Astrocyte (in vitro differentiated cells and primary cell): ENCODE measurements around the gene PSAP. TPM values are rescaled to one million over a fixed set of nuclear protein-coding genes. Genes with fewer than 3 reads are reported as not detected.

Experiments
- DNase-seq: peaks from one replicate; pipeline ENCODE4 v3.0.0-alpha.2; 2010; ENCODE audit warnings: low read depth
- FAIRE-seq: peaks from 2 replicates; lab custom pipeline; 2011; peaks lifted over from hg19 to GRCh38; lab: Jason Lieb, UNC
- H2AFZ ChIP-seq: 2 replicates; pipeline ENCODE4 v1.6.0; 2012; ENCODE audit warnings: low read depth, low read length, inconsistent platforms
- H3K27ac ChIP-seq: 2 replicates; pipeline ENCODE4 v1.5.1; 2011; ENCODE audit warnings: low read depth, low read length, inconsistent platforms
- H3K27me3 ChIP-seq: 2 replicates; pipeline ENCODE4 v1.6.0; 2011; ENCODE audit warnings: low read length, inconsistent platforms; ENCODE audit not compliant: insufficient read depth
- H3K36me3 ChIP-seq: 2 replicates; pipeline ENCODE4 v1.5.1; 2011; ENCODE audit warnings: low read length, inconsistent platforms; ENCODE audit not compliant: insufficient read depth
- H3K4me1 ChIP-seq: 2 replicates; pipeline ENCODE4 v1.5.1; 2011; ENCODE audit warnings: low read length, inconsistent platforms; ENCODE audit not compliant: insufficient read depth
- H3K4me2 ChIP-seq: 2 replicates; pipeline ENCODE4 v1.6.0; 2012; ENCODE audit warnings: low read length, inconsistent platforms
- H3K4me3 ChIP-seq: 2 replicates; pipeline ENCODE4 v1.5.1; 2011; ENCODE audit warnings: low read depth, mild to moderate bottlenecking, low read length, inconsistent platforms; ENCODE audit not compliant: insufficient read depth
- H3K79me2 ChIP-seq: 2 replicates; pipeline ENCODE4 v1.6.0; 2012; ENCODE audit warnings: mild to moderate bottlenecking, low read length, inconsistent platforms; ENCODE audit not compliant: insufficient read depth
- H3K9ac ChIP-seq: 2 replicates; pipeline ENCODE4 v1.6.0; 2012; ENCODE audit warnings: mild to moderate bottlenecking, low read length, inconsistent platforms
- H3K9me3 ChIP-seq: 2 replicates; pipeline ENCODE4 v1.5.1; 2012; ENCODE audit warnings: low read depth, mild to moderate bottlenecking, low read length, inconsistent platforms; ENCODE audit not compliant: insufficient read depth
- H4K20me1 ChIP-seq: 2 replicates; pipeline ENCODE4 v1.6.0; 2012; ENCODE audit warnings: low read length, inconsistent platforms; ENCODE audit not compliant: insufficient read depth
- H3K27ac Mint-ChIP-seq: one replicate; pipeline ENCODE4 v1.8.0; 2021; ENCODE audit warnings: mild to moderate bottlenecking, mixed read lengths; ENCODE audit not compliant: unreplicated experiment
- H3K27me3 Mint-ChIP-seq: one replicate; pipeline ENCODE4 v1.8.0; 2021; ENCODE audit warnings: low read depth, mixed read lengths; ENCODE audit not compliant: unreplicated experiment
- H3K36me3 Mint-ChIP-seq: one replicate; pipeline ENCODE4 v1.8.0; 2021; ENCODE audit warnings: low read depth, mixed read lengths; ENCODE audit not compliant: unreplicated experiment
- H3K4me1 Mint-ChIP-seq: one replicate; pipeline ENCODE4 v1.8.0; 2021; ENCODE audit warnings: low read depth, mixed read lengths; ENCODE audit not compliant: unreplicated experiment
- H3K4me3 Mint-ChIP-seq: one replicate; pipeline ENCODE4 v1.8.0; 2021; ENCODE audit warnings: mild to moderate bottlenecking, moderate library complexity, mixed read lengths; ENCODE audit not compliant: unreplicated experiment
- H3K9me3 Mint-ChIP-seq: one replicate; pipeline ENCODE4 v1.8.0; 2021; ENCODE audit warnings: mild to moderate bottlenecking, mixed read lengths; ENCODE audit not compliant: unreplicated experiment
- EZH2 ChIP-seq: IDR thresholded peaks from 2 replicates; pipeline ENCODE4 v1.6.1; 2012; ENCODE audit warnings: mild to moderate bottlenecking, low read length, inconsistent platforms; ENCODE audit not compliant: insufficient read depth
- total RNA-seq: library from RNA; stranded (reverse); gene quantifications from 2 replicates; pipeline ENCODE4 v1.2.1, GENCODE V29; 2021
- TF ChIP-seq, protein P1 (sequence below): IDR thresholded peaks from 2 replicates; pipeline ENCODE4 v1.5.1; 2011; ENCODE audit warnings: low read depth, mild to moderate bottlenecking, inconsistent platforms, low read length, moderate library complexity; ENCODE audit not compliant: insufficient read depth

The PSAP gene
- total RNA-seq, 1 donor from 2014 or later: 1,120 TPM

- Histone ChIP-seq H3K27me3 (peaks cover 2% of the 10 kb centered on the region), H4K20me1 (no peaks in the 10 kb centered on the region), H3K9ac (no peak overlapping the region), H3K27ac (no peak overlapping the region), H3K4me2 (no peak overlapping the region), H3K4me3 (no peak overlapping the region), H3K9me3 (no peaks in the 10 kb centered on the region), H3K4me1 (no peaks in the 10 kb centered on the region), H3K79me2 (no peaks in the 10 kb centered on the region), H3K36me3 (no peaks in the 10 kb centered on the region), H2AFZ (no peak overlapping the region)
- H3K4me3 Mint-ChIP-seq: no peak overlapping the region
- peak; percentile 12 for DNase-seq
- H3K27ac Mint-ChIP-seq: no peak overlapping the region
- peaks cover 43% of the 10 kb centered on the region for H3K27me3 Mint-ChIP-seq
- TF ChIP-seq, protein P1, sequence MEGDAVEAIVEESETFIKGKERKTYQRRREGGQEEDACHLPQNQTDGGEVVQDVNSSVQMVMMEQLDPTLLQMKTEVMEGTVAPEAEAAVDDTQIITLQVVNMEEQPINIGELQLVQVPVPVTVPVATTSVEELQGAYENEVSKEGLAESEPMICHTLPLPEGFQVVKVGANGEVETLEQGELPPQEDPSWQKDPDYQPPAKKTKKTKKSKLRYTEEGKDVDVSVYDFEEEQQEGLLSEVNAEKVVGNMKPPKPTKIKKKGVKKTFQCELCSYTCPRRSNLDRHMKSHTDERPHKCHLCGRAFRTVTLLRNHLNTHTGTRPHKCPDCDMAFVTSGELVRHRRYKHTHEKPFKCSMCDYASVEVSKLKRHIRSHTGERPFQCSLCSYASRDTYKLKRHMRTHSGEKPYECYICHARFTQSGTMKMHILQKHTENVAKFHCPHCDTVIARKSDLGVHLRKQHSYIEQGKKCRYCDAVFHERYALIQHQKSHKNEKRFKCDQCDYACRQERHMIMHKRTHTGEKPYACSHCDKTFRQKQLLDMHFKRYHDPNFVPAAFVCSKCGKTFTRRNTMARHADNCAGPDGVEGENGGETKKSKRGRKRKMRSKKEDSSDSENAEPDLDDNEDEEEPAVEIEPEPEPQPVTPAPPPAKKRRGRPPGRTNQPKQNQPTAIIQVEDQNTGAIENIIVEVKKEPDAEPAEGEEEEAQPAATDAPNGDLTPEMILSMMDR: no peak
- no peak for TF ChIP-seq EZH2
- H3K36me3 Mint-ChIP-seq: no peaks in the 10 kb centered on the region
- FAIRE-seq: no peak
- no peaks in the 10 kb centered on the region for H3K4me1 Mint-ChIP-seq
- H3K9me3 Mint-ChIP-seq: no peaks in the 10 kb centered on the region
These were observed 55.8 kb downstream of the PSAP start for GRCh38 chr10:71795248-71795647.

DNA sequence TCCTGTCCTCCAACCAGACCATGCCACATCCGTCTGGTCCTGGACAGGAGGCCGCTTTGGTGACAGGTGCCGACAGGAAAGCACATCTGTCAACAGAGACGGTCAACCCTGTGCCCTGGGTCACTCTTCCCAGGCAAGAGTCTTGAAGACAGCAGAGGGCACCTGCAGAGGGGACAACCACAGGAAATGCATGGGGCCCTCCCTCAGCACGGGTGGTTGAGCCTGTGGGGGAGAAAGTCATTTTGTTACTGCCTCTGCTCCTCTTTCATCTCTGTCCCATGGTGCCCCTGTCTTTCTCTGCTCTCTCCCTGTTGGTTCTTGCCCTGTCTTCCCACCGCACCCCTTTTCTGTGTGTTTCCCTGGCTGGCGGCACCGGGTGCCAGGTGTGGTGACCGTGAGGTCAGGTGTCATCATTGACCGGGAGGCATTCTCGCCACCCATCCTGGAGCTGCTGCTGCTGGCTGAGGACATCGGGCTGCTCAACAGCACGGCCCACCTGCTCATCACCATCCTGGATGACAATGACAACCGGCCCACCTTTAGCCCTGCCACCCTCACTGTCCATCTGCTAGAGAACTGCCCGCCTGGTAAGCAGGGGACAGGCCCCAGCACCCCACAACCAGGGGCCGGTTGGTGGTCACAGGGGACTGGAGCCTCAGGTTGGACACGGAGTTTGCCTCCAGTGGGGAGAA, 60.2 kb downstream of the PSAP start:
- Histone ChIP-seq H3K27ac (no peak overlapping the region), H3K9ac (no peak overlapping the region), H3K4me2 (no peak overlapping the region), H3K4me3 (no peak overlapping the region), H3K4me1 (no peaks in the 10 kb centered on the region), H3K9me3 (no peaks in the 10 kb centered on the region), H2AFZ (no peak overlapping the region), H3K79me2 (no peaks in the 10 kb centered on the region), H3K36me3 (no peaks in the 10 kb centered on the region), H3K27me3 (peaks cover 2% of the 10 kb centered on the region), H4K20me1 (no peaks in the 10 kb centered on the region)
- Mint-ChIP-seq H3K27ac (no peak overlapping the region), H3K36me3 (no peaks in the 10 kb centered on the region), H3K4me3 (no peak overlapping the region), H3K4me1 (no peaks in the 10 kb centered on the region), H3K9me3 (peaks cover 3% of the 10 kb centered on the region), H3K27me3 (peaks cover 45% of the 10 kb centered on the region)
- DNase-seq: no peak
- FAIRE-seq: no peak
- TF ChIP-seq EZH2: no peak
- TF ChIP-seq, protein P1: no peak

DNA sequence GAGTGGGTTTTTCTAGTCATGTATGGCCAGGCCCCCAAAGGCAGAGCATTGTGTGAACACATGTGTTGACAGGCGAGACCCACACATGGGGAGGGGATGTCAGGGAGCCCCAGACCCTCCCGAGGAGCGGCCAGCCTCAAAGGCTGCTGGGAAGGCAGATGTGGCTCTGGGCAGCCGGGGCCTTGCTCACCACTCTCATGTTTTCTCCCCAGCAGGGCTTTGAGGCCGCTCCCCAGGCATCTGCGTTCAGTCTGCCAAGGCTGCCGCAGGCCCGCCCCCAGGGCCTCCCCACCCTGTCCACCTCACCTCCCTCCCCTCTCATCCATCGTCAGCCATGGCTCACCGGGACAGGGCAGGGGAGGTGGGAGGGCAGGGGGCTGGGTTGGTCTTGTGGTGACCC, 61.2 kb downstream of the PSAP start:
- no peak for DNase-seq
- no peaks in the 10 kb centered on the region for H3K36me3 Mint-ChIP-seq
- Histone ChIP-seq H4K20me1 (no peaks in the 10 kb centered on the region), H3K27ac (no peak overlapping the region), H3K4me1 (no peaks in the 10 kb centered on the region), H3K4me2 (no peak overlapping the region), H3K36me3 (no peaks in the 10 kb centered on the region), H3K27me3 (peaks cover 2% of the 10 kb centered on the region), H3K4me3 (no peak overlapping the region), H2AFZ (no peak overlapping the region), H3K79me2 (no peaks in the 10 kb centered on the region), H3K9me3 (no peaks in the 10 kb centered on the region), H3K9ac (no peak overlapping the region)
- peaks cover 50% of the 10 kb centered on the region for H3K27me3 Mint-ChIP-seq
- no peaks in the 10 kb centered on the region for H3K4me1 Mint-ChIP-seq
- FAIRE-seq: no peak
- no peak overlapping the region for H3K27ac Mint-ChIP-seq
- TF ChIP-seq, protein P1: no peak
- no peak for TF ChIP-seq EZH2
- peaks cover 3% of the 10 kb centered on the region for H3K9me3 Mint-ChIP-seq
- no peak overlapping the region for H3K4me3 Mint-ChIP-seq
